HG02623 (cell line): Measurements from ENCODE around the gene CNDP1.

Source experiments
- ATAC-seq: cut with Tn5 transposase; IDR thresholded peaks from one replicate; pipeline ENCODE4 v1.9.1; 2021; ENCODE audit warnings: moderate library complexity; ENCODE audit not compliant: unreplicated experiment

The CNDP1 gene

GRCh38 chr18:74623047-74623816, 88.9 kb downstream of the CNDP1 start:
- no peak for ATAC-seq

DNA sequence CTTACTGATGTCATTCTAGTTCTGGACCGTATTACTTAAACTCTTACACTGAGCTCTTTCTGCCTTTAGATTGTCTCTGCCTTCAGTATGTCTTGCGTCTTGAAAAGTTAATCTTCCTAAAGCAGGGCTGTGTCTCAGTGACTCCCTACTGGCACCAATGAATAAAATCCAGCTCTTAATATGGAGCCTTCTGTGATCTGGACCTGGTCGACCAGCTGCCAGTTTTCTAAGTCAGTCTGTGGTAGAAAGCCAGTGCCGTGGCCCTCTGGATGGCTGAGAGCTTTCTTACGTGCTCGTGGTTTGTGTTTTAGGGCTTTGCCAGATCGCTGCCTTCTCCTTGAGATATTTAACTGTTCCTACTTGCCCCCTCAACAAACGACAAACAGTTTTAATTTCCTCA, 90.2 kb downstream of the CNDP1 start:
- no peak for ATAC-seq

DNA sequence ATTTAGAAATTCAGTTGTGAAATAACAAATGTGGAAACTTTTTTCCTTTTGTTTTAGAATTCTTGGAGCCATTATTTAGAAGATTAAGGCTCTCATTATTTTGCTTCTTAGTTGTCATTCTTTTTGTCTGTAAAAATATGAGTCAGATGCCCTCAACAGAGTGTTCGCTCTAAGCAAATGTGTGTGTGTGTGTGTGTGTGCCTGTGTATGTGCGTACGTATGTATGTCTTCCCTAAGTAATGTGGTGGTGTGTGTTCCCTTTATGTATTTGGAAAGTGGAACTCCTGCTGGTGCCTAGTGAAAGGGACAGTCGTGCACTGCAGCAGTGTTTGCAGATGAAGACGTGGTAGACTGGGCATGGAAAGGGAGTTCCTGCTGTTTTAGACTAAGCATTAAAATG, 90.9 kb downstream of the CNDP1 start:
- no peak for ATAC-seq

GRCh38 chr18:74626049-74626874, 92.0 kb downstream of the CNDP1 start:
- ATAC-seq, result no peak

- no peak for ATAC-seq
Measured at GRCh38 chr18:74630804-74631203, 96.5 kb downstream of the CNDP1 start.

- no peak for ATAC-seq
Measured at GRCh38 chr18:74631212-74631611, 96.9 kb downstream of the CNDP1 start.

GRCh38 chr18:74631623-74632350, 97.5 kb downstream of the CNDP1 start:
- no peak for ATAC-seq

DNA sequence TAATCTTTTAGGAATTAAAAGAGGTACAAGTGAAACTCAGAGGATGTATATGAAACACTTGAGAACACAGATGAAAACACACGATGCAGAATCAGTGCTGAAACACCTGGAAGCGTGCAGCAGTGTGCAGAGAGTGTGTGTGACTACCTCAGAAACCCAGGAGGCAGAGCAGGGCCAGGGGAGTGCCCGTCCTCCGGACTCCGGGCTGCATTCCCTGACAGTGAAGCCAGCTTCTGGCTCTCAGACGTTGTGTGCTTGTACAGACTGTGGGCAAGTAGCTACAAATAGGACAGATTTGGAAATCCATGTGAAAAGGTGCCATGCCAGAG, 98.0 kb downstream of the CNDP1 start:
- ATAC-seq, result no peak

- no peak for ATAC-seq
Measured at GRCh38 chr18:74632856-74633255, 98.6 kb downstream of the CNDP1 start.

- ATAC-seq, result no peak
Measured at GRCh38 chr18:74633652-74634352, 99.5 kb downstream of the CNDP1 start.

DNA sequence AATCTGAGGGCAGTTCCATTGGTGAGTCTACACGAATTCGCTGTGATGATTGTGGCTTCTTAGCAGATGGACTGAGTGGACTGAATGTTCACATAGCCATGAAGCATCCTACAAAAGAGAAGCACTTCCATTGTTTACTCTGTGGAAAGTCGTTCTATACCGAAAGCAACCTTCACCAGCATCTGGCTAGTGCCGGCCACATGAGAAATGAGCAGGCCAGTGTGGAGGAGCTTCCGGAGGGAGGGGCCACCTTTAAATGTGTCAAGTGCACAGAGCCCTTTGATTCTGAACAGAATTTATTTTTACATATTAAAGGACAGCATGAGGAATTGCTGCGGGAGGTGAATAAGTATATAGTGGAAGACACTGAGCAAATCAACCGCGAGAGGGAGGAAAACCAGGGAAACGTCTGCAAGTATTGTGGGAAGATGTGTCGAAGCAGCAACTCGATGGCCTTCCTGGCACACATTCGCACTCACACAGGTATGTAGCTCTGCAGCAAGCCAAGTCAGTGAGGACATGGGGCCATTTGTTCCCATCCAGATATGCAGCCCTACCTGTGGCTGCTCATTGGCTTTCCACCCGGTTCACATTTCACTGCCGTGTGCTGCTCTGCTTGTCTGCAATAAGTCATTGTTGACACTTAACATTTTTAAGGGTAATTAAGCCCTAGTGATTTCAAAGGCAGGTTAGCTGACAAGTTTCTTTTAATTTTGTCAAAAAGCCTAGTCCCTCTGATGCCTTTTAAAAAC, 101.1 kb downstream of the CNDP1 start:
- ATAC-seq, result no peak
